Smooth muscle cell of the brain vasculature (primary cell): ENCODE results near the gene CHKA.

Source experiments
- DNase-seq: peaks from one replicate; pipeline ENCODE4 v3.0.0-alpha.2; 2012; ENCODE audit warnings: low read depth, low spot score

CHKA gene

DNA sequence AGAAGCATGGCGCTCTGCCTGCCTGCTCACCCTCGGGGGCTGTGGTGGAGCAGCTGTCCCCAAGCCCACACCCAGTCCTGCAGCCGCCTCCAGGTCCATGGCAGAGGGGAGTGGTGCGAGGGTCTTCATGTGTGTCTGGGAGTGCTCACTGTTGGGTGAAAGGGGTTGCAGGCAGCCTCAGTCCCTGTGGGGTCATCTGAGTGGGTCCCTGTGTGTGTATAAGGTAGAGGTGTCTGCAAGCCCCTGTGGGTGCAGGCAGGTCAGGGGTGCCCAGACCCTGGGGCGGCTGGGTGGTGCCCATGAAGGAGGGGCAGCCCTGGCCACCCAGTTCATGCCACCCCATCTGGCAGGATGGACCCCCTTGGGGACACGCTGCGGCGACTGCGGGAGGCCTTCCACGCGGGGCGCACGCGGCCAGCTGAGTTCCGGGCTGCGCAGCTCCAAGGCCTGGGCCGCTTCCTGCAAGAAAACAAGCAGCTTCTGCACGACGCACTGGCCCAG lies 106.2 kb downstream of the CHKA start:
- DNase-seq = no peak

- DNase-seq = no peak
These were observed 106.8 kb downstream of the CHKA start for GRCh38 chr11:68014157-68014946.

DNA sequence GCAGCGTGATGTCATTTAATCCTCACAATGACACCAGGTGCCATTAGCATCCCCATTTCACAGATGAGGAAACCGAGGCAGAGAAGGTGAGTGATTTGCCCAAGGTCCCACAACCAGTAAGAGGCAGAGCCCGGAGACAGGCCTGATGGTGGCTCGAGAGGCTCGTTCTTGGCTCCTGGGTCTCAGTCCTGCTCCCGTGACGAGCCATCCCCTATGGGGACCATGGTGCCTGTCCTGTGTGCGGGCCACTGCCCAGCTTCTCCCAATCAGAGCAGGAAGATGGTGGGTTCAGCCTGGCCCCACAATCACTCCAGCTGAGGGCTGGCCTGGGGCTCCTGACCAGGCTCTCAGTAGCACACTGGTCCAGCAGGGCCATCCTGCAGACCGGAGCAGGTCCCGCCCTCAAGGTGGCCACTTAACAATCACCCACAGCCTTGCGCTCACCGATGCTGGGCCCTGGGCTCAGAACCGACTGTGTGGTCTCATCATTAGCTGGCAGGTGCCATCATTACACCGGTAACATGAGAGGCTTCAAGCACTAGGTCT lies 107.5 kb downstream of the CHKA start:
- DNase-seq = no peak

DNA sequence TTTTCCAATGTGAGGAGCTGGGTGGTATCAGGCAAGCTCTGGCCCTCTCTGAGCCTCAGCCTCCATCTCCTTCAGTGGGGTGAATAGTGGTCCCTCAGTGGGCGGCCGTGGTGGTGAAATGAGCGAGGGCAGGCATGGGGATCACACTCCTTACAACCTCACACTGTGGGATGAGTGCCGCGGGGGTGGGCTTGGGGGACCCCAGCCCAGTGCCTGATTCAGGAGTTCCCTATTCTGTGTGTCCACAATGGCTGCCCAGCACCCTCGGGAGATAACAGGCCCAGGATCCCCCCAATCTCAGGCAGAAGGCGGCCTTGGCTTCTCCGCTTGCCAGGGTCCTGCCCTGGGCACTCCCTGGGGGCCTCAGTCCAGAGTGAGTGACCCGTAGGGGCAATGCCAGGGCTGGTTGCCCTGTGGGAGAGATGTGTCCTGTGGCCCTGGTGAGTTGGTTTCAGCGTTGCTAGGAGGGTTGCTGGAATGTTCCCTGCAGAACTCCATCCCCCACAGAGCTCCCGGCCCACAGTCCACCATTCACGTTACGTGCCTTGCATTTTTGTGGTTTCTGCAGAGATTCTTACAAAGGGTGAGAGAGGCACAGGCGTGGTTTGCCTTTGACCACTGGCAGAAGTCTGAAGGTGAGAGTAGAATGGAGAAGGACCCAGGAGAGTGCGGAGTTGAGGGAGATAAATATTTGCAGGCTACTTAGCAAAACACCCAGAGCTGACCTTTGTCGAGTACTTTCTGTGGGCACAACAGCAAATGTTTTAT lies 108.2 kb downstream of the CHKA start:
- DNase-seq = peak; percentile 79

- no peak for DNase-seq
These were observed 108.9 kb downstream of the CHKA start for GRCh38 chr11:68012044-68012842.

GRCh38 chr11:68011051-68011943 lies 109.9 kb downstream of the CHKA start:
- DNase-seq = no peak

DNA sequence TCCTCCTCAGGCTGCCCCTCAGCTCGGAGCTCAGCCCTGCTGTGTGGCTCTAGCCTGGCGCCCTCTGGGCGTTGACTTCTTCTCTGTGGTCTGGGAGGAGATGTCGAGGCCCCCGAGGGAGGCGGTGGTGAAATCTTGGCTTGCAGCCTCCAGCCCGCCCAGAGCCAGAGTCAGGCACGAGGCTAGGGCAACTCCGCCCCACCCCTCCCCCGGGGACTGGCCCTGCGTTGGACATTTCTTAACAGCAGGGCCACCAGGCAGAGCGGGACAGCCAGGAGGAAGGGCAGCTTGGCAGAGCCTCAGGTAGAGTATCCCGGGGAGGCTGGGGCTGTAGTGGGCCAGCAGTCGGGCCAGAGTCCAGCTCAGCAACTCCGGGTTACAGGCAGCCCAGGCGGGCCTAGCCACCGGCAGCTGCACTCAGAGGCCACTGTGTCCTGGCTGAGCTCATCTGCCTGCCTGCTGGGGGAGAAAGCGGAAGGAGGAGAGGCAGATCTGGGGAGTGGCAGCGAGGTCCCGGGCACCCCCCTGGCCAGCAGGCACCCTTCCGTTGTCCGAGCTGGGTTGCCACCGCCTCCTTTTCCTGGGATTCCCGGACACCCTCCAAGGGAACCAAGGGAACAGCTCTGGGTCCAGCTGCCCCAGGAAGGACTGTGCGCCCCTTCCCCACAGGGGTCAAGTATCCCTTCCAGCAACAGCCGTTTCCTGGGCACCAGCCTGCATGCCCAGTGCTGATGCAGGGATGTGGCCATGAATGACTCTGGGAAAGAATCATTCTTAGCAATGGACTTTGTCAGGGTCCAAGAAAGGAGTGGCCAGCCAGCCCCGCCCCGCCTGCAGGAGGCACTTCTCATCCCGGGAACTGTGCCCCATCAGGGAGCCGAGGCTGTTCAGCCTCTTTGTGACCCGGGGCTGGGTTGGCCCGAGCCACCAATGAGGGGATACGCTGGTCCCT lies 110.8 kb downstream of the CHKA start, which contains the start of gene ALDH3B1:
ALDH3B1 (plus strand) TSS at position 238 of the 952 bp plus-strand sequence. CDS start 4,971 bp downstream, outside the sequence.
- DNase-seq = no peak

DNA sequence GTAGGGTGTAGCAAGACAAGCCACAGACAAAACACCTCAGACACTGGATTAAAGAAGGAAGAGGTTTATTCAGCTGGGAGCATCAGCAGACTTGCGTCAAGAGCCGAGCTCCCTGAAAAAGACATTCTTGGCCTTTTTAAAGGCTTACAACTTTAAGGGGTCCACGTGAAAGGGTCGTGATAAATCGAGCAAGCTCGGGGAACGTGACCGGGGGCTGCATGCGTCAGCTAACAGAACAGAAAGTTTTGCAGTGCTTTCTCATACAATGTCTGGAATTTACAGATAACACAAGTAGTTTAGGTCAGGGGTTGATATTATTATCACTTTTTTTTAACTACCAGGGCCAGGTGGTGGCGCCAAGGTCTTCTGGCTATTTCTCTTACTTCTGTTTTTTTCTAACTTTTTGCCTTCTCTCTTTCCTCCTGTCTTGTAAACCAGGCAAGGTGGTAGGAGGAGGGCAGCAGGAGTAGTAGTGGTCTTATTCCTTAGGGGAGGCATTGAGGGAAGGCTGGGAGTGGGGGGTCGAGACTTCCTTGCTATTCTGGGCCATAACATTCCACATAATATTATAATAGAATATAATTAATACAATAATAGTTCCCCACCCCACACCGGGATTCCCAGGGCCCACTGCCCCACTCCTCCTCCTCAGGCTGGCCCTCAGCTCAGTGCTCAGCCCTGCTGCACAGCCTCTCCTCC lies 111.6 kb downstream of the CHKA start:
- DNase-seq = no peak

DNA sequence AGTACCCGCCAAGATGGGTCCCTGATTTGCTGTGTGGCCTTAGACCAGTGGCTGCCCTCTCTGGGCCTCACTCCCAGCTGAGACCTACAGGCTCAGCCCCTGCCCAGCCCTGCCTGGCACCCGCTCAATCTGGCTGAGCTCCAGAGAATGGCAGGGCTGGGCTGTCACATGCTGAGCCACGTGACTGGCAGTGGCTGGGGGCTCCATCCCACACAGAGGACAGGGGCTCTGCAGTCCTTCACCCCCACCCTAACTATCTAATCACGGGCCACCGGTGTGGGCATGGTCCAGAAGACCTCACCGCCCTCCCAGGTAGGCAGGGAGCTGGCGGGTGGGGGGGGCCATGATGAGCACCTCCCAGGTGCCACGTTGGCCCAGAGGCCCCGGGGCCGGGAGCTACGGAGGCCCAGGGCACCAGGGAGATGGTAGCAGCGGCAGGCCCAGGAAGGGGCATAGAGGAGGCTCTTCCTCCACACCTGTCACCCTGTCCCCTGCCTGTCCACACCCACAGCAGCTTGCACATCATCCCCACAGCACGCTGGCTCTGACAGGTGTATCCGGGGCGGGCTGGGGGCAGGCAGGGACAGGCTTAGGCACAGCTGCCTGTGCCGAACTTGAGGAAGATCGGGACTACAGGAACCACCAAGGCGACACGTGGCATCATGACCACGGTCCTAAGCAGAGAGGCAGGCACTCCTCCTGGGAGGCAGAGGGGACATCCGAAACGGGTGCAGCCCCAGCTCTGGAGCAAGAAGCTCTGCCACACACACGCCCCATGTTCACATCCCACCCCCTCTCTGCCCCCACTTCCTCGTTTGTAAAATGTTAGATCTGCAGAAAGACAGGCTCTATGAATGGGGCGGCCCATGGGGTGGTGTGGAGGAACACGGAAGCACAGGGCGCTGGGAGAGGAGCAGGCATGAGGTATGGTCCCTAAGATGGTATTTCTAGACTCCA lies 112.5 kb downstream of the CHKA start:
- no peak for DNase-seq

- DNase-seq = no peak
These were observed 113.4 kb downstream of the CHKA start for GRCh38 chr11:68007498-68008380.

GRCh38 chr11:68006606-68007166 lies 114.5 kb downstream of the CHKA start:
- no peak for DNase-seq

- no peak for DNase-seq
These were observed 116.4 kb downstream of the CHKA start for GRCh38 chr11:68004551-68005335.

DNA sequence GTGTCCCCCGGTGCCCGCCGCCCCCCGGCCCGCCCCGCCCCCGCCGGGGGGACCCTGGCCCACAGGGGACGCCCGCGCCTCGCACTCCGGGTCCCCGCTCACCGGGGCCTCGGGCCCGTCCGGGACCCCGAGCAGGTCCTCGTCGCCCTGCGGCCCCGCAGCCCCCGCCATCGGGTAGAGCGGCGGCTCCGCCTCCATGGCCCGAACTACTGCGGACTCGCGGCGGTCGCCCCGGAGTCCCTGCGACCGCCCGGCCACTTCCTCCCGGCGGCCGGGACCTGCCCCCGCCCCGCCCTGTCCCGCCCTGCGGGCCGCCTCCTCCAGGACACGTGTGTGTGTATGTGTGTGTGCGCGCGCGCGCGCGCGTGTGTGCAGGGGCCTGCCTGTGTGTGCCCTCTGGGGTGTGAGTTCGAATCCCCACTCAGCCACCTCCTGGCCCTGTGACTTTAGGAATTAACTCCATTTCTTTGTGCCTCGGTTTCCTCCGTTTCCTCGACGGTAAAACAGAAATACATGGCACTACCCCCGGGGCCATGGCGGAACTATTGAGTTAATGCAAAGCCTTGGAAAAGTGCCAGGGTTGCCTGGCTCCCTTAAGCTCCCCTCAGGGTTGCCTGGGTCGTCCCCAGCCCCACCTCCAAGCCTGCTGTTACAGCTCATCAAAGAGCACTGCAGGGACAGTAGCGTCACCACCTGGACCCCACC lies 117.2 kb downstream of the CHKA start, which contains the start of gene UNC93B1:
UNC93B1 (minus strand) TSS at position 252 of the 705 bp plus-strand sequence; CDS start at position 198, 54 bp downstream.
- no peak for DNase-seq
